GM12878 (cell line): ENCODE data around the gene PIGBOS1. TPM values are rescaled to one million over a fixed set of nuclear protein-coding genes. Genes with fewer than 3 reads are reported as not detected.

Experiments used
- ATAC-seq: fragments of 200-7000 bp; cut with Tn5 transposase; 3 replicates; pipeline ENCODE4 v1.9.1; 2020; ENCODE audit warnings: mild to moderate bottlenecking, moderate library complexity
- BruUV-seq: library from RNA; stranded (reverse); fragments of 400-500 nt; replicated peaks from 2 replicates; lab custom pipeline; 2021; lab: Mats Ljungman, UMichigan
- CTCF ChIA-PET: fragments of 300-600 bp; sonication (Branson Sonifier 250); formaldehyde crosslinking; extraction: SDS; loops from one replicate; lab custom pipeline; 2021; ENCODE audit warnings: inconsistent platforms; lab: Yijun Ruan, JAX
- POLR2A ChIA-PET: fragments of 350-600 bp; formaldehyde crosslinking; extraction: SDS; loops from one replicate; lab custom pipeline; 2021; ENCODE audit warnings: inconsistent platforms; lab: Charles Lee
- RAD21 ChIA-PET: fragments of 300-600 bp; sonication (Branson Sonifier 250); formaldehyde crosslinking; loops from one replicate; lab custom pipeline; 2023; ENCODE audit warnings: antibody characterized with exemption; ENCODE audit not compliant: unreplicated experiment; lab: Charles Lee
- SMC1A ChIA-PET: fragments of 300-600 bp; sonication (Branson Sonifier 250); formaldehyde crosslinking; loops from one replicate; lab custom pipeline; 2023; ENCODE audit not compliant: unreplicated experiment, uncharacterized antibody; lab: Charles Lee
- DNase-seq: peaks from one replicate; pipeline ENCODE4 v3.0.0-alpha.2; 2011; ENCODE audit warnings: low read depth, low spot score
- FAIRE-seq: peaks from 3 replicates; lab custom pipeline; 2011; peaks lifted over from hg19 to GRCh38; lab: Jason Lieb, UNC
- H2AFZ ChIP-seq: 2 replicates; pipeline ENCODE4 v1.6.0; 2011; ENCODE audit warnings: low read depth, low read length, control low read depth; ENCODE audit not compliant: control insufficient read depth
- H3K27ac ChIP-seq: 2 replicates; pipeline ENCODE4 v1.5.1; 2011; ENCODE audit warnings: control low read depth; ENCODE audit not compliant: control insufficient read depth, insufficient read depth
- H3K27me3 ChIP-seq, 2 experiments: replicated peaks in 1 of 2; 2 replicates each; pipeline versions ENCODE4 v1.6.0 to v1.6.1; 2011; ENCODE audit warnings: low read length in 1 of 2; ENCODE audit not compliant: control insufficient read depth in 2 of 2, insufficient read depth in 2 of 2
- H3K36me3 ChIP-seq, 2 experiments: 2 replicates each; pipeline ENCODE4 v1.5.1; 2011; ENCODE audit warnings: low read length in 1 of 2; ENCODE audit not compliant: control insufficient read depth in 2 of 2, insufficient read depth in 2 of 2
- H3K4me1 ChIP-seq: 2 replicates; pipeline ENCODE4 v1.6.1; 2011; ENCODE audit warnings: mild to moderate bottlenecking, low read length, moderate library complexity, mixed read lengths; ENCODE audit not compliant: control insufficient read depth, insufficient read depth
- H3K4me2 ChIP-seq: 2 replicates; pipeline ENCODE4 v1.6.0; 2011; ENCODE audit warnings: control low read depth; ENCODE audit not compliant: control insufficient read depth, insufficient read depth
- H3K4me3 ChIP-seq: fragments of 200-600 bp; sonication (generic); 2 replicates; pipeline ENCODE4 v1.5.1; 2016
- H3K79me2 ChIP-seq: 2 replicates; pipeline ENCODE4 v1.6.0; 2011; ENCODE audit warnings: low read length; ENCODE audit not compliant: control insufficient read depth, insufficient read depth
- H3K9ac ChIP-seq: 2 replicates; pipeline ENCODE4 v1.8.0; 2011; ENCODE audit warnings: low read length, control low read depth, mixed read lengths; ENCODE audit not compliant: control insufficient read depth, insufficient read depth
- H3K9me3 ChIP-seq: replicated peaks from 3 replicates; pipeline ENCODE4 v1.5.1; 2011; ENCODE audit warnings: mild to moderate bottlenecking, low read length; ENCODE audit not compliant: control insufficient read depth, insufficient read depth
- H4K20me1 ChIP-seq: 2 replicates; pipeline ENCODE4 v1.6.0; 2011; ENCODE audit not compliant: control insufficient read depth, insufficient read depth
- ASH2L ChIP-seq: fragments of 300-600, 200-600 bp; sonication (generic); IDR thresholded peaks from 2 replicates; pipeline ENCODE4 v1.6.1; 2017; ENCODE audit warnings: low read depth, mild to moderate bottlenecking, borderline replicate concordance
- CBX5 ChIP-seq: sonication (generic); IDR thresholded peaks from 2 replicates; pipeline ENCODE4 v1.6.1; 2016; ENCODE audit warnings: low read depth, moderate library complexity, mild to moderate bottlenecking, inconsistent platforms
- CREM ChIP-seq: IDR thresholded peaks from 2 replicates; pipeline ENCODE4 v1.6.1; 2014; ENCODE audit warnings: antibody characterized with exemption, low read depth
- E2F8 ChIP-seq: fragments of 450-650 bp; IDR thresholded peaks from 2 replicates; pipeline ENCODE4 v1.6.1; 2018; ENCODE audit warnings: mild to moderate bottlenecking, low read depth, moderate library complexity; ENCODE audit not compliant: partially characterized antibody
- E4F1 ChIP-seq: fragments of 450-650 bp; IDR thresholded peaks from 2 replicates; pipeline ENCODE4 v1.6.1; 2018; ENCODE audit warnings: borderline replicate concordance, mild to moderate bottlenecking; ENCODE audit not compliant: partially characterized antibody
- FOXK2 ChIP-seq: fragments of 450-650 bp; IDR thresholded peaks from 2 replicates; pipeline ENCODE4 v1.6.1; 2017; ENCODE audit warnings: mild to moderate bottlenecking, moderate library complexity
- HDGF ChIP-seq: fragments of 450-650 bp; IDR thresholded peaks from 2 replicates; pipeline ENCODE4 v1.6.1; 2016; ENCODE audit warnings: antibody characterized with exemption
- IKZF2 ChIP-seq, 2 experiments: fragments of 450-650 bp; IDR thresholded peaks; 2 replicates each; pipeline ENCODE4 v1.6.1; 2017; ENCODE audit warnings: mild to moderate bottlenecking in 2 of 2, moderate library complexity in 2 of 2
- JUND ChIP-seq: IDR thresholded peaks from 2 replicates; pipeline ENCODE4 v1.6.1; 2012; ENCODE audit warnings: low read depth, mild to moderate bottlenecking, low read length, improper control_type of control experiment, moderate library complexity
- MEF2B ChIP-seq: fragments of 450-650 bp; IDR thresholded peaks from 2 replicates; pipeline ENCODE4 v1.6.1; 2018; ENCODE audit warnings: mild to moderate bottlenecking, moderate library complexity; ENCODE audit not compliant: partially characterized antibody, poor library complexity, severe bottlenecking
- MTA3 ChIP-seq: IDR thresholded peaks from 2 replicates; pipeline ENCODE4 v1.6.1; 2012; ENCODE audit warnings: low read length, inconsistent platforms, borderline replicate concordance
- NBN ChIP-seq: fragments of 450-650 bp; IDR thresholded peaks from 2 replicates; pipeline ENCODE4 v1.6.1; 2016
- NKRF ChIP-seq: fragments of 450-650 bp; conservative IDR thresholded peaks from 2 replicates; pipeline ENCODE4 v1.6.1; 2017; ENCODE audit warnings: mild to moderate bottlenecking, moderate library complexity
- NR2F1 ChIP-seq: fragments of 450-650 bp; conservative IDR thresholded peaks from 2 replicates; pipeline ENCODE4 v1.6.1; 2017; ENCODE audit warnings: mild to moderate bottlenecking
- POLR2AphosphoS5 ChIP-seq: IDR thresholded peaks from 2 replicates; pipeline ENCODE4 v1.6.1; 2011; ENCODE audit warnings: mild to moderate bottlenecking, low read length, inconsistent platforms
- RFX5 ChIP-seq: IDR thresholded peaks from 2 replicates; pipeline ENCODE4 v1.6.1; 2011; ENCODE audit warnings: low read depth, low read length, improper control_type of control experiment
- SIN3A ChIP-seq: IDR thresholded peaks from 2 replicates; pipeline ENCODE4 v1.6.1; 2012; ENCODE audit warnings: low read depth, low read length, improper control_type of control experiment
- WGBS: methylation state at CpG from one replicate; pipeline ENCODE4 v1.1.6; 2016; ENCODE audit warnings: low lambda C conversion rate; ENCODE audit not compliant: insufficient replicate concordance, insufficient coverage; ENCODE audit errors: missing lambda C conversion rate; 5-methylcytosine and 5-hydroxymethylcytosine counted together
- in situ Hi-C: fragments of 300-500 bp; cut with MboI; formaldehyde crosslinking; loops from 9 replicates; pipeline ENCODE4 v1.14.3; 2018; ENCODE audit warnings: mixed read lengths
- intact Hi-C: fragments of 100-400 bp; cut with micrococcal nuclease; formaldehyde crosslinking; loops from one replicate; pipeline ENCODE4 v1.14.2; 2022; ENCODE audit not compliant: unreplicated experiment
- polyA plus RNA-seq, 11 experiments: library from polyadenylated mRNA; depleted of rRNA in 4 of 11; unstranded in 6 of 11; stranded (reverse) in 5 of 11; fragments of >200 nt; fragmentation: Nextera tagmentation in 4 of 11; fragmentation: Illumina TruSeq in 1 of 11; extraction: Ambion mirVana in 4 of 11; extraction: Trizol in 1 of 11; gene quantifications; 1 replicate in 1 of 11; 2 replicates in 10 of 11; pipeline versions ENCODE4 v1.2.1 to v1.2.3, GENCODE V29; 2011 to 2016; ENCODE audit warnings: inconsistent platforms in 2 of 11, missing spikeins in 2 of 11, low read depth in 1 of 11
- total RNA-seq, 4 experiments: library from RNA; depleted of rRNA in 3 of 4; stranded (reverse); fragments of >200 nt in 3 of 4; fragmentation: Illumina TruSeq in 1 of 4; extraction: Trizol in 1 of 4; gene quantifications; 2 replicates each; pipeline versions ENCODE4 v1.2.1 to v1.2.3, GENCODE V29; 2013 to 2021

PIGBOS1 gene
- total and polyA plus RNA-seq, 10 of the 15 experiments (the other 5 are each of a cell fraction or from before 2014, with no cell fraction given) = 7.1 to 24.7 (median 10.2) TPM

- in situ Hi-C loops (no loop called here), intact Hi-C loops (no loop called here)
- ATAC-seq = peak; percentile 77
- H3K4me2 ChIP-seq = peak overlapping the region; percentile 73
- POLR2A ChIA-PET = interaction anchor here (0.6 to 2.0 kb wide), 7 partner anchors 10 to 60 kb away, joined by 3 to 9 read pairs (median 4); no protein-coding TSS in a partner anchor
- SMC1A ChIA-PET = interaction anchor here (1.0 to 11.6 kb wide), 12 partner anchors 10 to 162 kb away, joined by 3 to 110 read pairs (median 6); partner anchors contain the start of genes PIGB and PIGBOS1
- no peaks in the 10 kb centered on the region; the same call in 2 of the 3 replicates for H3K9me3 ChIP-seq
- H2AFZ ChIP-seq = no peak overlapping the region; the same call in 1 of the 2 replicates
- peak; percentile 80 for FAIRE-seq
- peak overlapping the region; percentile 48; the same call in 1 of the 2 replicates for H3K9ac ChIP-seq
- no TSS peak for BruUV-seq
- CTCF ChIA-PET = interaction anchor here (0.6 to 2.3 kb wide), 6 partner anchors 10 to 59 kb away, joined by 3 to 11 read pairs (median 5); no protein-coding TSS in a partner anchor
- RAD21 ChIA-PET = interaction anchor here (0.7 to 3.4 kb wide), 13 partner anchors 10 to 162 kb away, joined by 3 to 20 read pairs (median 7); partner anchors contain the start of genes CCPG1, PIERCE2, PIGB and PIGBOS1
- H3K4me1 ChIP-seq = peaks cover 36% of the 10 kb centered on the region
- no peaks in the 10 kb centered on the region for H4K20me1 ChIP-seq
- DNase-seq = peak; percentile 84
- no peaks in the 10 kb centered on the region for H3K27me3 ChIP-seq
- H3K36me3 ChIP-seq = no peaks in the 10 kb centered on the region
- H3K27ac ChIP-seq = peak overlapping the region; percentile 79
- 0% methylated on average over 7 of the region's 7 CpGs for WGBS
- H3K79me2 ChIP-seq = peaks cover 10% of the 10 kb centered on the region
- H3K4me3 ChIP-seq = no peak overlapping the region
- TF ChIP-seq MTA3 = peak; percentile 90; the same call in 1 of the 2 replicates
- TF ChIP-seq FOXK2 = no peak
- no peak for TF ChIP-seq SIN3A
- TF ChIP-seq NKRF = peak; percentile 40
- TF ChIP-seq CBX5 = peak; percentile 48; the same call in 1 of the 2 replicates
- TF ChIP-seq POLR2AphosphoS5 = peak; percentile 48; the same call in 1 of the 2 replicates
- TF ChIP-seq MEF2B = peak; percentile 59
- TF ChIP-seq NR2F1 = peak; percentile 66
- no peak for TF ChIP-seq E4F1
- peak; percentile 80 for TF ChIP-seq CREM
- peak; percentile 90 for TF ChIP-seq IKZF2 (IDR thresholded peaks at IDR 0.05)
- TF ChIP-seq HDGF = no peak
- TF ChIP-seq NBN = peak; percentile 82
- no peak for TF ChIP-seq ASH2L
- peak; percentile 87 for TF ChIP-seq JUND
- TF ChIP-seq RFX5 = no peak
- TF ChIP-seq E2F8 = no peak
Measured at GRCh38 chr15:55277116-55277564, 41.8 kb downstream of the PIGBOS1 start.
